HepG2 (cell line): Measurements from ENCODE around the gene RAB40C. TPM values are rescaled to one million over a fixed set of nuclear protein-coding genes. Genes with fewer than 3 reads are reported as not detected.

Experiments used
- FOSL2 ChIP-seq: sonication (generic); formaldehyde crosslinking; IDR thresholded peaks from 2 replicates; pipeline ENCODE4 v1.4.0; 2020; ENCODE audit warnings: missing genetic modification reagents
- GATAD1 ChIP-seq: IDR thresholded peaks from 2 replicates; pipeline ENCODE4 v1.6.1; 2016; ENCODE audit warnings: missing genetic modification reagents, missing compliant biosample characterization
- HNF4G ChIP-seq, 2 experiments: sonication (generic) in 1 of 2; formaldehyde crosslinking in 1 of 2; IDR thresholded peaks; 2 replicates each; pipeline versions ENCODE4 v1.4.0 to v1.6.1; 2011 to 2020; ENCODE audit warnings: borderline replicate concordance in 2 of 2, low read depth in 2 of 2, mild to moderate bottlenecking in 2 of 2, low read length in 1 of 2, missing genetic modification reagents in 1 of 2, moderate library complexity in 1 of 2
- HNRNPL ChIP-seq: fragments of 200-400 bp; formaldehyde crosslinking; IDR thresholded peaks from 2 replicates; pipeline ENCODE4 v1.6.1; 2017; ENCODE audit warnings: mild to moderate bottlenecking, low read depth, low read length
- IRF2 ChIP-seq: IDR thresholded peaks from 2 replicates; pipeline ENCODE4 v1.6.1; 2018; ENCODE audit warnings: missing genetic modification reagents, missing compliant biosample characterization
- KDM5A ChIP-seq: fragments of 200-600 bp; sonication (generic); IDR thresholded peaks from 2 replicates; pipeline ENCODE4 v1.7.0; 2018; ENCODE audit warnings: antibody characterized with exemption, mild to moderate bottlenecking, low read length, borderline replicate concordance
- KMT2A ChIP-seq: sonication (generic); formaldehyde crosslinking; IDR thresholded peaks from 2 replicates; pipeline ENCODE4 v1.4.0; 2020; ENCODE audit warnings: missing genetic modification reagents
- KMT2B ChIP-seq: IDR thresholded peaks from 2 replicates; pipeline ENCODE4 v1.6.1; 2016; ENCODE audit warnings: missing genetic modification reagents, missing compliant biosample characterization
- NCOA1 ChIP-seq: sonication (generic); formaldehyde crosslinking; IDR thresholded peaks from 2 replicates; pipeline ENCODE4 v1.9.0; 2021; ENCODE audit warnings: missing genetic modification reagents
- NR2C2 ChIP-seq: sonication (generic); formaldehyde crosslinking; IDR thresholded peaks from 2 replicates; pipeline ENCODE4 v1.4.0; 2020; ENCODE audit warnings: missing genetic modification reagents, mild to moderate bottlenecking, moderate library complexity, borderline replicate concordance
- PCBP1 ChIP-seq: fragments of 200-400 bp; formaldehyde crosslinking; IDR thresholded peaks from 2 replicates; pipeline ENCODE4 v1.6.1; 2017; ENCODE audit warnings: mild to moderate bottlenecking, low read depth, low read length, borderline replicate concordance
- PHF21A ChIP-seq: sonication (generic); formaldehyde crosslinking; IDR thresholded peaks from 2 replicates; pipeline ENCODE4 v1.5.0; 2020; ENCODE audit warnings: mild to moderate bottlenecking, missing genetic modification reagents
- SIN3A ChIP-seq: IDR thresholded peaks from 2 replicates; pipeline ENCODE4 v1.6.1; 2011; ENCODE audit warnings: low read depth, mild to moderate bottlenecking, control low read depth, low read length, borderline replicate concordance
- TMF1 ChIP-seq: sonication (generic); formaldehyde crosslinking; IDR thresholded peaks from 2 replicates; pipeline ENCODE4 v1.8.1; 2022; ENCODE audit warnings: low read depth, missing genetic modification reagents
- ZMAT3 ChIP-seq: sonication (generic); formaldehyde crosslinking; conservative IDR thresholded peaks from 2 replicates; pipeline ENCODE4 v1.7.0; 2021; ENCODE audit warnings: missing genetic modification reagents
- ZNF234 ChIP-seq: sonication (generic); formaldehyde crosslinking; conservative IDR thresholded peaks from 2 replicates; pipeline ENCODE4 v1.5.1; 2020; ENCODE audit warnings: mild to moderate bottlenecking, missing genetic modification reagents
- ZNF543 ChIP-seq: sonication (generic); formaldehyde crosslinking; IDR thresholded peaks from 2 replicates; pipeline ENCODE4 v1.4.0; 2020; ENCODE audit warnings: mild to moderate bottlenecking, missing genetic modification reagents
- ZNF556 ChIP-seq: sonication (generic); formaldehyde crosslinking; IDR thresholded peaks from 2 replicates; pipeline ENCODE4 v1.4.0; 2020; ENCODE audit warnings: mild to moderate bottlenecking, missing genetic modification reagents, borderline replicate concordance
- ZNF564 ChIP-seq: sonication (generic); formaldehyde crosslinking; IDR thresholded peaks from 2 replicates; pipeline ENCODE4 v1.8.1; 2023; ENCODE audit warnings: mild to moderate bottlenecking, missing genetic modification reagents
- ZNF619 ChIP-seq: sonication (generic); formaldehyde crosslinking; IDR thresholded peaks from 2 replicates; pipeline ENCODE4 v1.4.0; 2020; ENCODE audit warnings: mild to moderate bottlenecking, missing genetic modification reagents
- ZNF709 ChIP-seq: sonication (generic); formaldehyde crosslinking; IDR thresholded peaks from 2 replicates; pipeline ENCODE4 v1.5.0; 2020; ENCODE audit warnings: mild to moderate bottlenecking, missing genetic modification reagents
- ZNF713 ChIP-seq: sonication (generic); formaldehyde crosslinking; IDR thresholded peaks from 2 replicates; pipeline ENCODE4 v1.4.0; 2020; ENCODE audit warnings: mild to moderate bottlenecking, missing genetic modification reagents
- ZNF746 ChIP-seq: sonication (generic); formaldehyde crosslinking; IDR thresholded peaks from 2 replicates; pipeline ENCODE4 v1.8.0; 2022; ENCODE audit warnings: mild to moderate bottlenecking, missing genetic modification reagents
- polyA plus RNA-seq, 8 experiments: library from polyadenylated mRNA; depleted of rRNA in 3 of 8; stranded (reverse) in 7 of 8; unstranded in 1 of 8; fragments of >200 nt; fragmentation: Illumina TruSeq in 4 of 8; extraction: Trizol in 4 of 8; gene quantifications; 2 replicates each; pipeline versions ENCODE4 v1.2.1 to v1.2.3, GENCODE V29; 2011 to 2016; ENCODE audit warnings: low read depth in 4 of 8, missing spikeins in 1 of 8, mixed read lengths in 1 of 8; ENCODE audit not compliant: insufficient read depth in 1 of 8
- total RNA-seq, 5 experiments: library from RNA; depleted of rRNA; stranded (reverse); fragments of >200 nt; fragmentation: Illumina TruSeq; extraction: Trizol; gene quantifications; 2 replicates each; pipeline ENCODE4 v1.2.3, GENCODE V29; 2016; ENCODE audit warnings: low read depth in 1 of 5
- TF ChIP-seq, protein P1 (sequence below): sonication (generic); formaldehyde crosslinking; IDR thresholded peaks from 2 replicates; pipeline ENCODE4 v1.8.1; 2022; ENCODE audit warnings: mild to moderate bottlenecking, missing genetic modification reagents

Gene RAB40C
- total and polyA plus RNA-seq, 2 of the 13 experiments (the other 11 are each of a cell fraction or from before 2014, with no cell fraction given), result 7.7 to 11.5 TPM

DNA sequence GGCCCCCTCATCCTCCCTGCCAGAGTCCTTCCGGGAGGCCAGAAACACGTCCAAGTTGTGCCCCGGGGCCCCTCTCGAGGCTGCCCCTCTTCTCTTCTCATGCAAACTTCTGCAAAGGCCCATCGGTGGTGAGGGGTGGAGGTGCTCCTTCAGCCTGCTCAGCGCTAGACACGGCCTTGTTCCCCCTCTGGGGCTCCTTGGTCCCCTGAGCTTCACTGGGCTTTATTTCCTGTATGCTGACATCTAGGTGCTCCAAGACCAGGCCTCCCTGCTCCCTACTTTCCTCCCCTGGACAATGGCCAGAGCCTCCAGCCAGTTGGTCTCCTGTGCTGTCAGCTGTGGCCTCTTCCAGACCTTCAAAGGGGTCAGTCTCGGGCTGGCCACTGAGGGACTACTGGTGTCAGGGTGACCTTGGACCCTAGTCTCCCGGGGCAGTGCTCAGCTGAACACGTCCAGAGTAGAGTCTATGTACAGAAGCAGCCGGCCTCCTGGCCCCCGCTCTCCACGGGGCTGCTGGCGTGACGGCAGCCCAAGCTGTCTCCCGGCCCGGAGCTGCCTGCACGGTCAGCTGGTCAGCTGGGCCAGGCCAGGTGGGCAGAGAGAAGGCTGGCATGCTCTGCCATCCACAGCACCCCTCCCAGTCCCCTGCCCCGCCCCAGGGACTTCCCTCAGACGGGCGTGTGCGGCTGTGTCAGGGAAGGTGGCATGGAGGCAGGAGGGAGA, 31.4 kb upstream of the RAB40C start (continued):
- TF ChIP-seq FOSL2 (CRISPR knock-in tag) (peak; percentile 46), ZNF234 (CRISPR knock-in tag) (no peak), ZNF556 (peak; percentile 76; the same call in 1 of the 2 replicates), ZNF709 (CRISPR knock-in tag) (no peak), GATAD1 (peak; percentile 44; the same call in 1 of the 2 replicates), ZNF746 (CRISPR knock-in tag) (peak; percentile 77), ZMAT3 (CRISPR knock-in tag) (peak; percentile 91), HNRNPL (peak; percentile 96), ZNF543 (CRISPR knock-in tag) (peak; percentile 93), IRF2 (CRISPR knock-in tag) (peak; percentile 71; the same call in 1 of the 2 replicates), KMT2B (CRISPR knock-in tag) (no peak), KMT2A (CRISPR knock-in tag) (peak; percentile 58; the same call in 1 of the 2 replicates), PCBP1 (0 out of 2 replicates have a peak, but pooled peaks have one; percentile 29), HNF4G (IDR thresholded peaks at IDR 0.05; ENCODE audit: borderline replicate concordance, low read depth, low read length) (peak; percentile 86), HNF4G (CRISPR knock-in tag; IDR thresholded peaks at IDR 0.05; ENCODE audit: borderline replicate concordance, low read depth) (peak; percentile 97), ZNF713 (CRISPR knock-in tag) (no peak), NCOA1 (CRISPR knock-in tag) (peak; percentile 91; the same call in 1 of the 2 replicates), NR2C2 (CRISPR knock-in tag) (peak; percentile 88), TMF1 (peak; percentile 65), ZNF564 (CRISPR knock-in tag) (peak; percentile 69; the same call in 1 of the 2 replicates), SIN3A (peak; percentile 73; the same call in 1 of the 2 replicates), ZNF619 (CRISPR knock-in tag) (0 out of 2 replicates have a peak, but pooled peaks have one; percentile 58), KDM5A (no peak), PHF21A (peak; percentile 91)
- TF ChIP-seq, protein P1, sequence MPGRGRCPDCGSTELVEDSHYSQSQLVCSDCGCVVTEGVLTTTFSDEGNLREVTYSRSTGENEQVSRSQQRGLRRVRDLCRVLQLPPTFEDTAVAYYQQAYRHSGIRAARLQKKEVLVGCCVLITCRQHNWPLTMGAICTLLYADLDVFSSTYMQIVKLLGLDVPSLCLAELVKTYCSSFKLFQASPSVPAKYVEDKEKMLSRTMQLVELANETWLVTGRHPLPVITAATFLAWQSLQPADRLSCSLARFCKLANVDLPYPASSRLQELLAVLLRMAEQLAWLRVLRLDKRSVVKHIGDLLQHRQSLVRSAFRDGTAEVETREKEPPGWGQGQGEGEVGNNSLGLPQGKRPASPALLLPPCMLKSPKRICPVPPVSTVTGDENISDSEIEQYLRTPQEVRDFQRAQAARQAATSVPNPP (CRISPR knock-in tag), result no peak
